Fibroblast of lung (primary cell): ENCODE measurements around the gene ZNF594.
"Not testable (repeated sequence)": the region's sequence is repeated elsewhere in the genome, so short reads cannot be mapped to it uniquely, and the experiment has no call there.

Source experiments
- CTCF ChIP-seq, 2 donors: IDR thresholded peaks in 1 of 2; conservative IDR thresholded peaks in 1 of 2; 1 replicate in 1 of 2; 2 replicates in 1 of 2; pipeline ENCODE4 v1.5.1; 2011 to 2012; ENCODE audit warnings: low read length in 2 of 2, control low read depth in 1 of 2, inconsistent platforms in 1 of 2, low read depth in 1 of 2, mild to moderate bottlenecking in 1 of 2
- EZH2 ChIP-seq: IDR thresholded peaks from 2 replicates; pipeline ENCODE4 v1.5.1; 2012; ENCODE audit warnings: low read length, control low read depth, mild to moderate bottlenecking; ENCODE audit errors: missing control alignments

- not testable (repeated sequence) for TF ChIP-seq CTCF (conservative IDR thresholded peaks at IDR 0.05 in 1 of 2, IDR thresholded peaks at IDR 0.05 in 1 of 2; ENCODE audit: low read depth in 1 of 2, low read length in 2 of 2); EZH2
Measured at GRCh38 chr17:5131799-5132502, 59.7 kb downstream of the ZNF594 start.
